GM18502 (cell line): ENCODE measurements around the gene ASCC1.
A peak's percentile ranks its signal among the peaks of the same experiment; 100 is the strongest.
"Not testable (repeated sequence)": the region's sequence is repeated elsewhere in the genome, so short reads cannot be mapped to it uniquely, and the experiment has no call there.

Source experiments
- ATAC-seq: cut with Tn5 transposase; IDR thresholded peaks from one replicate; pipeline ENCODE4 v1.9.1; 2021; ENCODE audit warnings: mild to moderate bottlenecking; ENCODE audit not compliant: unreplicated experiment, poor library complexity

The ASCC1 gene

DNA sequence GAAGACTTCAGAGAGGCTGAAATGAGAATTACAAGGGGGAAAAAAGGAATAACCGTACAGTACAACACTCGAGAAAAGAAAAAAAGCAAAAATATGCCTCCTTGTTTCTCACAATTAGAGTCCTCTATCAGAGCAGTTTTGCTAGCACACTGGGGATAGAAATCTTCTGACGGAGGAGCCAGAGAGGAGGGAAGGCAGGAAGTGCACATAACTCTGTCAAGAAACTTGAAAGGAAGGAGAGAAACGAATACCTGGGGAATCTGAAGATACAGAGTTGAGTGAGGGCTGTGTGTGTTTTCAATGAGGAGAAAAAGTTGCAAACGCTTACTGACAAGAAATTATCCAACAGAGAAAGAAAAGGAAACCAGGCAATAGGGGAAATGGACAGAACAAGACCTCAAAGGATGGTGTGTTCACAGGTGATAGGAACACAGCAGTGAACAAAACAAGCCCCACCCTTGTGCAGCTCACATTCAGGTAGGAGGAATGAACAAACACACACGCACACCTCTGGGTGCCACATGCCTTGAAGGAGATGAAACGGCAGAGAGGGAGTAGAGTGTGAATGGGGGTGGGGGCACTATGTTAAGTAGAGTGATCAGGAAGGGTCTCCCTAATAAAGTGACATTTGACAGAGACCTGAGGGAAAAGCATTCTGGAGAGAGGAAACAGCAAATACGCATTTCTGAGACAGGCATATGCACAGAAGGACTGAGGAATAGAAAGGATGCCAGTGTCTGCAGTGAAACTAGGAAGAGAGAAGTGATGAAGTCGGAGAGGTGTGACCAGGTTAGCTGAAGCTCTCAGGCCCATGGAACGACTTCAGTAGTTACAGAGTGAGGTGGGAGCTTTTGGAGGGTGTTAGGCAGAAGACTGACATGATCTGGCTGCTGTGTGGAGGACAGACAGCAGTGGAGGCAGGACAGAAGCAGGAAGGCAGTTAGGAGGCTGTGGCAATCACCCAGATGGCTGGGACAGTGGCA is 81.0 kb downstream of the ASCC1 start:
- no peak for ATAC-seq

DNA sequence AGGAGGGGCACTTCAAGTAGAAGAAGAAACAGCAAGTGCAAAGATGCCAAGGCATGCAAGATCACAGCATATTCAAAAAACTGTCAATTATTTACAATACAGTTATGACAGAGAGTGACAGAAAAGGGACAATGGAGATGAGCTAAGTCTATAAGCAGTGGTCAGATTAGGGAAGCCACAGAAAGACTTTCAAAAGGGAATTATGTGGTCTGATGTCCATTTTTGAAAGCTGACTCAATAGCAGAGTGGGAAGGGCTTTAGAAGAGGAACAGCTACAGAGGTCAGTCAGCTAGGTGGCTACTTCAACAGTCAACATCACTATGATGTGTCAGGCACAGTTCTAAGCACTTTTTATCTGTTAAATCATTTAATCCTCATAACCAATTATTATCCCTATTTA is 82.6 kb downstream of the ASCC1 start:
- ATAC-seq, result peak; percentile 83

- peak; percentile 27 for ATAC-seq
Observed at GRCh38 chr10:72132854-72133253, 83.2 kb downstream of the ASCC1 start.

DNA sequence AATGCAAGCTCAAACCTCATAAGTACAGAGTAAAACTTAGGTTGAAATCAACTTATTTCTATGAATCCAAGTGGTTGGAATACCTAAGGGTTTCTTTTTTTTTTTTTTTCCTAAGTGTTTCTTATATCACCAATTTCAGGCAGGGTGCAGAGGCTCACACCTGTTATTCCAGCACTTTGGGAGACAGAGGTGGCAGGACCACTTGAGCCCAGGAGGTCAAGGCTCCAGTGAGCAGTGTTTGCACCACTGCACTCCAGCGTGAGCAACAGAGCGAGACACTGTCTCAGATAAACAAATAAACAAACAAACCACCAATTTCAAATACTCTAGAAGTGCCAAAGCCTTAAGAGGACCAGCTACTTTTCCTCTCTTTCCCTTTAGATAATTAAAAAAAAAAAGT is 88.5 kb downstream of the ASCC1 start:
- no peak for ATAC-seq

DNA sequence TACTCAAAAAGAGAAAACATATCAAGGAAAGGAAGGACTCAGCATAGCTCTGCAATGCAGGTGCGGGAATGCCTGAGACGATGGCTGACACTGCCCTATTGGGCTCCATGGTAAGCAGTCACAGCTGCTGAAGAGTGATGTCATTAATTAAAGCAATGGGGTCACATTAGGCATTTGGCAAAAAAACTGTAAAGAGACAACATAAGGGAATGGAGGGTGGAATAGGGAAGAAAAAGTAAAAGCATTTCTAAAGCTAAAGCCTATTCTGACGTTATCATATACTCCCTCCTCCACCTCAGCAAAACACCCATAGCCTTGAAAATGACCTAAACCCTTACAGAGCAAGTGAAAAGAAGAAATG is 89.2 kb downstream of the ASCC1 start:
- ATAC-seq, result no peak

- ATAC-seq, result no peak
Observed at GRCh38 chr10:72126184-72126871, 89.7 kb downstream of the ASCC1 start.

GRCh38 chr10:72124989-72125388 is 91.1 kb downstream of the ASCC1 start:
- ATAC-seq, result no peak

DNA sequence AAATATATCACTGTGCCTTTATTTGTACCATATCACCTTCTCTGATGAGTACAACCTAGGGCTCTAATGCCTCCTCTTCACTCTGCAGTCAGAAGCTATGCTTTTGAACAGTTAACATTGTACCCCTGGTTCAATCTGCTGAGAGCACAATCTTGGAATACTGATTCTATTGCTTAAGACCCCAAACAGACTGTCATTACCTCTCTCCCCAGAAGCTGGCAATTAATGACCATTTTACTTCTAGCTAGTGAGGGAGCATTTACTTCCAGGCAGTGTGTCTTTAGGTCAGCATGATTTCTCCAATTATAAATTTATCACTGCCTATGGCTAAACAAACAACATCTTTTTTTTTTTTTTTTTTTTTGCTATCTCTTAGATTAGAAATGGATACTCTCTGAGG is 91.7 kb downstream of the ASCC1 start:
- no peak for ATAC-seq

- ATAC-seq, result no peak
Observed at GRCh38 chr10:72123616-72124015, 92.5 kb downstream of the ASCC1 start.

- no peak for ATAC-seq
Observed at GRCh38 chr10:72122221-72122620, 93.9 kb downstream of the ASCC1 start.

DNA sequence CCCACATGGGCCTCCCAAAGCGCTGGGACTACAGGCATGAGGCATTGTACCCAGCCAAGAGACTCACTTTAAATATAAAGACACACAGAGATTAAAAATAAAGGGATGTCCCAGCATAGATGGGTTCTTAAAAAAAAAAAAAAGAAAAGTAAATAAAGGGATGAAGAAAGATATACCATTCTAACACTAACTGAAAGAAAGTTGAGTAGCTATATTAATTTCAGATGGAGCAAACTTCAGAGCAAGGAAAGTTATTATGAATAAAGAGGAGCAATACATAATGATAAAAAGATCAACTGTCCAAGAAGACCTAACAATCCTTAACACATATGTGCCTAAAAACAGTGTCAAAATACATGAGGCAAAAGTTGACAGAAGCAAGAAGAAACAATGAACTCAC is 94.7 kb downstream of the ASCC1 start:
- no peak for ATAC-seq

DNA sequence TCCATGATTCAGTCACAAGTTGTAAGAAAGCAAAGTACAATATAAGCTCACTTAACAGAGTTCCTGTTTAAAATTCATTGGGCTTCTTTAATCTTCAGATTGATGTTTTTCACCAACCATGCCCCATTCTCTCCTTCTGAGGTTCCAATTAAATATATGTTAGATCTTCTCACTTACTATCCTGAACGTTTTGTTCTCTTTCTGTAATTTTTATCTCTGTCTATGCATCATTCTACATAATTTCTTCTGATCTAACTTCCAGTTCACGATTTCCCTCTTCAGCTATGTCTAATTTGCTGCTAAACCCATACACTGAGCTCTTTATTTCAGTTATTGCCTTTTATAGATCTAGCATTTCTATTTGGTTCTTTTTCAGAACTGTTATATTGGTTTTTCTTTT is 99.7 kb downstream of the ASCC1 start:
- ATAC-seq, result no peak

DNA sequence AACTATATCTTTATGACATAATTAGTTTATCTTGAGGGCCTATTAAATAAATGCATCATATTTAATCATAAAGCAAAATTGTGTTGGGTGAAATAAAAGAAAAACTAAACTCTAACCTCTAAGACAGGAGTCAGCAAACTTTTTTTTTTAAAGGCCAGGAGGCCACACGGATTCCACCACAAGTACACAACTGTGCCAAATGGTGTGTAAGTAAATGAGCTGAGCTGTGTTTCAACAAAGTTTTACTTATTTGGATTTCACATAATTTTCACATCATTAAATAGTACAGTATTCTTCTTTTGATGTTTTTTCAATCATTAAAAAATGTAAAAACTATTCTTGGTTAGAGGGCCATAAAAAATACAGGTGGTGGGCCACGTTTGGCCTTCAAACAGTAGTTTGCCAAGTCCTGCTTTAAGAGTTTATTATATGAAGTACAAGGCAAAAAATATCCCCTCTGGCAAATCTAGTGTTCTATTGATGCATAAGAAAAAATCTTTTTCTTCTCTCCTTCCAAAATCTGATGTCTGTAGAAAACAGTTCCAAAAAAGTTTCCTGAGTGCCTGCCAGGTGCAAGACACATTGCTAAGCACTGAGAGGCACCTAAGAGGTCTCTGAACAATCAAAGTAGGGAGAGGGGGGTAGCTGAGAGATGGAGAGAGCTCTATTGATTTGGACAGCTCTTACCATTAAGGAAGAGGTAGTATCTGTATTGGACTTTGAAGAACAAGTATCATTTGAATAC is 101.2 kb downstream of the ASCC1 start:
- no peak for ATAC-seq

- no peak for ATAC-seq
Observed at GRCh38 chr10:72110673-72111401, 105.2 kb downstream of the ASCC1 start.

- no peak for ATAC-seq
Observed at GRCh38 chr10:72109636-72110157, 106.4 kb downstream of the ASCC1 start.

- no peak for ATAC-seq
Observed at GRCh38 chr10:72108830-72109635, 107.0 kb downstream of the ASCC1 start.

- not testable (repeated sequence) for ATAC-seq
Observed at GRCh38 chr10:72108004-72108370, 108.1 kb downstream of the ASCC1 start.

- ATAC-seq, result no peak
Observed at GRCh38 chr10:72107325-72108003, 108.6 kb downstream of the ASCC1 start.

DNA sequence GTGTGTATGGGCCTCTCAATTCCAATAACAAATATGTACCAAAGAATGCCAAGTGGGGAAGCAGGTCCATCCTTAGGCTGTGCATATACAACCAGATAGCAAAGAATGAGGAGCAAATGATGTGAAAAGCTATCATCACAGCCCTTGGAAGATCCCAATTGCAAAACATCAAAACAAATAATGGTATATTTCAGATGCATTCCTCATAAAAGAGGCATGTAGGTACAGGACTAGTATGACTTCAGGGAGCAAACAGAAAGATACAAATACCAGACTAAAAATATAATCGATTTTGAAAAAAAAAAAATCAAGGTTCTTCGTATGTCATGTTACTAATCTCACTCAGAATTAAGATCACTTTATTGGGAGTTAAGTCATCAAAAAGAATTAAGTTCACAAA is 109.2 kb downstream of the ASCC1 start:
- ATAC-seq, result no peak
